Vagina (tissue), 2 donors: ENCODE measurements around the gene UBE2E3.

Experiments
- CTCF ChIP-seq, 3 experiments: fragments of 450-650 bp in 2 of 3; fragments of 200-600 bp in 1 of 3; sonication (generic) in 1 of 3; IDR thresholded peaks; one replicate each; pipeline ENCODE4 v1.5.1; 2017 to 2019; ENCODE audit warnings: antibody characterized with exemption in 3 of 3, mild to moderate bottlenecking in 2 of 3, moderate library complexity in 2 of 3
- POLR2A ChIP-seq, 2 donors: fragments of 450-650 bp; IDR thresholded peaks; one replicate each; pipeline ENCODE4 v1.6.1; 2017; ENCODE audit warnings: antibody characterized with exemption in 2 of 2, mild to moderate bottlenecking in 2 of 2, moderate library complexity in 2 of 2
- POLR2AphosphoS5 ChIP-seq, 2 donors: sonication (generic); formaldehyde crosslinking; IDR thresholded peaks; one replicate each; pipeline ENCODE4 v1.9.0; 2017; ENCODE audit warnings: antibody characterized with exemption in 2 of 2, mild to moderate bottlenecking in 2 of 2, low read depth in 1 of 2; ENCODE audit not compliant: insufficient read depth in 1 of 2

GRCh38 chr2:181107628-181107945 is 127.2 kb downstream of the UBE2E3 start:
- TF ChIP-seq CTCF (IDR thresholded peaks at IDR 0.05) (no peak), POLR2A (IDR thresholded peaks at IDR 0.05) (no peak), POLR2AphosphoS5 (IDR thresholded peaks at IDR 0.05; ENCODE audit: insufficient read depth in 1 of 2, low read depth in 1 of 2) (no peak)
